ENCODE data around the gene CYP27B1. TPM values are rescaled to one million over a fixed set of nuclear protein-coding genes. Genes with fewer than 3 reads are reported as not detected.

Gene CYP27B1
- total and polyA plus RNA-seq, 9 of the 15 experiments (the other 6 are each of a cell fraction or from before 2014, with no cell fraction given), result 0.18 to 4.2 (median 1.8) TPM

DNA sequence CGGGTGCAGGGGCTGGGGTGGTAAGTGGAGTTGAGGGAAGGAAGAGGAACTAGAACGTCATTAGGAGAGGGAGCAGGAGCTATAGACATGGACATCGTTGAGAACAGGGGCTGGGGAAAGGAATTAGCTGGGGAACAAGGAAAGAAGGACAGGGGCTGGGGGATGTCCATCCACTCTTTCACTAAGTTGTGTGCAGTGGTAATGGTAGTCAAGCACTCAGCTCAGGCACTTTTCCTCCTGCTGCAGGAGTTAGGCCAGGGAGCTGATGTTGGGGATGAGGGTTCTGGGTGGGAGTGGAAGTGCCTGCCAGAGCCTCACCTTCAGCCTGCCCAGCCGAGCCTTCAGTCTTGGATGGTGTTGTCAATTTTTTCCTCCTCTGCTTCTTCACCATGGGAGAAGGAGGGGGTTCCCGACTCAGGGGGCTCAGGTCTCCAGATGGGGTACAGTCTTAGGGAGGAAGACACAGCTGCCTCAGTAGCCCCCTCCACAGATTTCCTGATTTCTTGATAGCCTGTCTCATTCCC is 37.5 kb downstream of the CYP27B1 start (continued):
- TF ChIP-seq PHTF2 (CRISPR knock-in tag; IDR thresholded peaks at IDR 0.05), result no peak
- TF ChIP-seq, protein P1, sequence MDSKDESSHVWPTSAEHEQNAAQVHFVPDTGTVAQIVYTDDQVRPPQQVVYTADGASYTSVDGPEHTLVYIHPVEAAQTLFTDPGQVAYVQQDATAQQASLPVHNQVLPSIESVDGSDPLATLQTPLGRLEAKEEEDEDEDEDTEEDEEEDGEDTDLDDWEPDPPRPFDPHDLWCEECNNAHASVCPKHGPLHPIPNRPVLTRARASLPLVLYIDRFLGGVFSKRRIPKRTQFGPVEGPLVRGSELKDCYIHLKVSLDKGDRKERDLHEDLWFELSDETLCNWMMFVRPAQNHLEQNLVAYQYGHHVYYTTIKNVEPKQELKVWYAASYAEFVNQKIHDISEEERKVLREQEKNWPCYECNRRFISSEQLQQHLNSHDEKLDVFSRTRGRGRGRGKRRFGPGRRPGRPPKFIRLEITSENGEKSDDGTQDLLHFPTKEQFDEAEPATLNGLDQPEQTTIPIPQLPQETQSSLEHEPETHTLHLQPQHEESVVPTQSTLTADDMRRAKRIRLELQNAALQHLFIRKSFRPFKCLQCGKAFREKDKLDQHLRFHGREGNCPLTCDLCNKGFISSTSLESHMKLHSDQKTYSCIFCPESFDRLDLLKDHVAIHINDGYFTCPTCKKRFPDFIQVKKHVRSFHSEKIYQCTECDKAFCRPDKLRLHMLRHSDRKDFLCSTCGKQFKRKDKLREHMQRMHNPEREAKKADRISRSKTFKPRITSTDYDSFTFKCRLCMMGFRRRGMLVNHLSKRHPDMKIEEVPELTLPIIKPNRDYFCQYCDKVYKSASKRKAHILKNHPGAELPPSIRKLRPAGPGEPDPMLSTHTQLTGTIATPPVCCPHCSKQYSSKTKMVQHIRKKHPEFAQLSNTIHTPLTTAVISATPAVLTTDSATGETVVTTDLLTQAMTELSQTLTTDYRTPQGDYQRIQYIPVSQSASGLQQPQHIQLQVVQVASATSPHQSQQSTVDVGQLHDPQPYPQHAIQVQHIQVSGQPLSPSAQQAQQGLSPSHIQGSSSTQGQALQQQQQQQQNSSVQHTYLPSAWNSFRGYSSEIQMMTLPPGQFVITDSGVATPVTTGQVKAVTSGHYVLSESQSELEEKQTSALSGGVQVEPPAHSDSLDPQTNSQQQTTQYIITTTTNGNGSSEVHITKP (IDR thresholded peaks at IDR 0.05; ENCODE audit: partially characterized antibody), result no peak
- TF ChIP-seq CTCF (IDR thresholded peaks at IDR 0.05 in 2 of 3, conservative IDR thresholded peaks at IDR 0.05 in 1 of 3; ENCODE audit: insufficient read depth in 2 of 3, low read depth in 1 of 3, low read length in 3 of 3), result no peak
